ENCODE measurements around the gene ACOT9.

ACOT9 gene

GRCh38 chrX:23656684-23657083 lies 86.4 kb downstream of the ACOT9 start:
- no peak overlapping the region for H3K9ac ChIP-seq (ENCODE audit: low read length)
- H3K36me3 ChIP-seq (ENCODE audit: insufficient read depth, low read length) = no peaks in the 10 kb centered on the region
- no peaks in the 10 kb centered on the region for H3K9me3 ChIP-seq (ENCODE audit: low read length)
- no peak overlapping the region for H3K27ac ChIP-seq (ENCODE audit: low read depth, low read length)
- no peak overlapping the region for H3K4me3 ChIP-seq (ENCODE audit: low read depth in 1 of 2, low read length in 2 of 2)
- no peaks in the 10 kb centered on the region for H3K4me1 ChIP-seq (ENCODE audit: insufficient read depth, low read length)
- H3K27me3 ChIP-seq (ENCODE audit: control insufficient read depth in 1 of 2, insufficient read depth in 2 of 2, low read length in 2 of 2) = no peaks in the 10 kb centered on the region

- H3K9ac ChIP-seq (ENCODE audit: low read length) = no peak overlapping the region
- H3K4me3 ChIP-seq (ENCODE audit: low read depth in 1 of 2, low read length in 2 of 2) = no peak overlapping the region
- no peaks in the 10 kb centered on the region for H3K4me1 ChIP-seq (ENCODE audit: insufficient read depth, low read length)
- H3K27ac ChIP-seq (ENCODE audit: low read depth, low read length) = no peak overlapping the region
- no peaks in the 10 kb centered on the region for H3K36me3 ChIP-seq (ENCODE audit: insufficient read depth, low read length)
- H3K27me3 ChIP-seq (ENCODE audit: control insufficient read depth in 1 of 2, insufficient read depth in 2 of 2, low read length in 2 of 2) = no peaks in the 10 kb centered on the region
- H3K9me3 ChIP-seq (ENCODE audit: low read length) = no peaks in the 10 kb centered on the region
Measured at GRCh38 chrX:23656091-23656490, 87.0 kb downstream of the ACOT9 start.
